MM.1S (cell line): ENCODE results near the gene THAP10.
"Not testable (repeated sequence)": the region's sequence is repeated elsewhere in the genome, so short reads cannot be mapped to it uniquely, and the experiment has no call there.

Experiments used
- DNase-seq: peaks from one replicate; pipeline ENCODE4 v3.0.0-alpha.2; 2015
- H2AFZ ChIP-seq: fragments of 300-600 bp; sonication (generic); 2 replicates; pipeline ENCODE4 v1.6.0; 2016; ENCODE audit warnings: antibody characterized with exemption, low read length
- H3F3A ChIP-seq: fragments of 300-600 bp; sonication (generic); 2 replicates; pipeline ENCODE4 v1.6.1; 2016; ENCODE audit warnings: mild to moderate bottlenecking, antibody characterized with exemption, low read length, moderate library complexity, mixed read lengths; ENCODE audit not compliant: insufficient read depth
- H3K27ac ChIP-seq: fragments of 300-600 bp; sonication (generic); 2 replicates; pipeline ENCODE4 v1.5.1; 2016; ENCODE audit warnings: mild to moderate bottlenecking, low read length
- H3K27me3 ChIP-seq: fragments of 300-600 bp; sonication (generic); replicated peaks from 2 replicates; pipeline ENCODE4 v1.6.0; 2016; ENCODE audit warnings: low read length; ENCODE audit not compliant: insufficient read depth
- H3K36me3 ChIP-seq: fragments of 300-600 bp; sonication (generic); replicated peaks from 2 replicates; pipeline ENCODE4 v1.6.1; 2016; ENCODE audit warnings: mild to moderate bottlenecking, low read length, mixed read lengths; ENCODE audit not compliant: insufficient read depth
- H3K4me1 ChIP-seq: fragments of 300-600 bp; sonication (generic); 2 replicates; pipeline ENCODE4 v1.6.1; 2016; ENCODE audit warnings: low read length, mixed read lengths
- H3K4me2 ChIP-seq: fragments of 300-600 bp; sonication (generic); 2 replicates; pipeline ENCODE4 v1.6.0; 2016; ENCODE audit warnings: low read depth, low read length
- H3K4me3 ChIP-seq: fragments of 300-600 bp; sonication (generic); 2 replicates; pipeline ENCODE4 v1.5.1; 2016; ENCODE audit warnings: low read length, mixed read lengths
- H3K79me2 ChIP-seq: fragments of 300-600 bp; sonication (generic); 2 replicates; pipeline ENCODE4 v1.6.1; 2016; ENCODE audit warnings: mixed run types, low read length, mixed read lengths
- H3K9ac ChIP-seq: fragments of 300-600 bp; sonication (generic); 2 replicates; pipeline ENCODE4 v1.6.1; 2016; ENCODE audit warnings: low read length, mixed read lengths
- H3K9me2 ChIP-seq: fragments of 300-600 bp; sonication (generic); replicated peaks from 2 replicates; pipeline ENCODE4 v1.6.1; 2016; ENCODE audit warnings: mild to moderate bottlenecking, low read length, mixed read lengths; ENCODE audit not compliant: insufficient read depth
- H3K9me3 ChIP-seq: fragments of 300-600 bp; sonication (generic); replicated peaks from 2 replicates; pipeline ENCODE4 v1.6.1; 2016; ENCODE audit warnings: mild to moderate bottlenecking, low read length, mixed read lengths; ENCODE audit not compliant: insufficient read depth
- H4K20me1 ChIP-seq: fragments of 300-600 bp; sonication (generic); 2 replicates; pipeline ENCODE4 v1.6.1; 2016; ENCODE audit warnings: mild to moderate bottlenecking, low read length, moderate library complexity, mixed read lengths; ENCODE audit not compliant: insufficient read depth
- EZH2 ChIP-seq: fragments of 300-600 bp; sonication (generic); optimal IDR thresholded peaks from 2 replicates; pipeline ENCODE3; 2017; ENCODE audit warnings: low read depth, mild to moderate bottlenecking, antibody characterized with exemption, low read length, mixed read lengths
- EZH2phosphoT487 ChIP-seq: fragments of 300-600 bp; sonication (generic); IDR thresholded peaks from 2 replicates; pipeline ENCODE4 v1.6.1; 2018; ENCODE audit warnings: antibody characterized with exemption, low read length
- TF ChIP-seq, protein P1 (sequence below): fragments of 300-600 bp; sonication (generic); IDR thresholded peaks from 2 replicates; pipeline ENCODE4 v1.5.1; 2016; ENCODE audit warnings: antibody characterized with exemption, low read length, mixed read lengths

The THAP10 gene

GRCh38 chr15:70873232-70874054, 18.8 kb downstream of the THAP10 start:
- no peak overlapping the region for H3K4me3 ChIP-seq
- no peaks in the 10 kb centered on the region for H3K9me2 ChIP-seq
- no peaks in the 10 kb centered on the region for H3K9me3 ChIP-seq
- peaks cover 8% of the 10 kb centered on the region; the same call in 1 of the 2 replicates for H3F3A ChIP-seq
- no peaks in the 10 kb centered on the region for H4K20me1 ChIP-seq
- no peaks in the 10 kb centered on the region for H3K79me2 ChIP-seq
- H3K4me1 ChIP-seq = peaks cover 22% of the 10 kb centered on the region
- H3K27me3 ChIP-seq = no peaks in the 10 kb centered on the region
- no peak for TF ChIP-seq EZH2
- H2AFZ ChIP-seq = no peak overlapping the region
- no peak overlapping the region for H3K4me2 ChIP-seq
- no peak overlapping the region for H3K9ac ChIP-seq
- no peak for DNase-seq
- H3K36me3 ChIP-seq = no peaks in the 10 kb centered on the region
- H3K27ac ChIP-seq = no peak overlapping the region

- not testable (repeated sequence) for H3K27me3 ChIP-seq, H3K9me3 ChIP-seq, H3K4me2 ChIP-seq, H3K36me3 ChIP-seq, H4K20me1 ChIP-seq, H3K4me3 ChIP-seq, H2AFZ ChIP-seq, DNase-seq, H3K79me2 ChIP-seq, H3F3A ChIP-seq, H3K27ac ChIP-seq, H3K9ac ChIP-seq, H3K9me2 ChIP-seq
- peaks cover 16% of the 10 kb centered on the region for H3K4me1 ChIP-seq
Observed at GRCh38 chr15:70871490-70871889, 20.7 kb downstream of the THAP10 start.

DNA sequence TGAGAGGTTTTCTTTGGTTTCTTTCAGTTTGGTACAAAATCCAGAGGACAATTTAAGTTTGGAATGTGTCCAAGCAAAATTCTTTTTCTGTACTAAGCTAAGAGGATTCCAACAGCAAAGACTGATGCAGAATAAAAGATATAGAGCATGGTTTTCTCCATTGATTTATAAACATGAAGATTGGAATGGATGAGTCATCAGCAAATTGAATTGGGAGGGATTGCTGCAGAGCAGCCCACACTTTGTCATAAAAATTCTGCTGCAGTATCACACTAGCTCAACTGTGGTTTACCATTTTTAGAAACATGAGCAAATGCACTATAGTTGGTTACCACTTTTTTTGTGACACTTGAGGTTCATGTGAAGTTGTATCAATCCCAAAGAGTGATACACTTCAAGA, 22.2 kb downstream of the THAP10 start:
- peaks cover 5% of the 10 kb centered on the region; the same call in 1 of the 2 replicates for H3K4me1 ChIP-seq
- no peak overlapping the region for H2AFZ ChIP-seq
- H3K27ac ChIP-seq = no peak overlapping the region
- no peaks in the 10 kb centered on the region for H3K27me3 ChIP-seq
- H3F3A ChIP-seq = no peaks in the 10 kb centered on the region
- H3K79me2 ChIP-seq = no peaks in the 10 kb centered on the region
- no peaks in the 10 kb centered on the region for H3K9me3 ChIP-seq
- no peak for TF ChIP-seq EZH2phosphoT487
- TF ChIP-seq, protein P1, sequence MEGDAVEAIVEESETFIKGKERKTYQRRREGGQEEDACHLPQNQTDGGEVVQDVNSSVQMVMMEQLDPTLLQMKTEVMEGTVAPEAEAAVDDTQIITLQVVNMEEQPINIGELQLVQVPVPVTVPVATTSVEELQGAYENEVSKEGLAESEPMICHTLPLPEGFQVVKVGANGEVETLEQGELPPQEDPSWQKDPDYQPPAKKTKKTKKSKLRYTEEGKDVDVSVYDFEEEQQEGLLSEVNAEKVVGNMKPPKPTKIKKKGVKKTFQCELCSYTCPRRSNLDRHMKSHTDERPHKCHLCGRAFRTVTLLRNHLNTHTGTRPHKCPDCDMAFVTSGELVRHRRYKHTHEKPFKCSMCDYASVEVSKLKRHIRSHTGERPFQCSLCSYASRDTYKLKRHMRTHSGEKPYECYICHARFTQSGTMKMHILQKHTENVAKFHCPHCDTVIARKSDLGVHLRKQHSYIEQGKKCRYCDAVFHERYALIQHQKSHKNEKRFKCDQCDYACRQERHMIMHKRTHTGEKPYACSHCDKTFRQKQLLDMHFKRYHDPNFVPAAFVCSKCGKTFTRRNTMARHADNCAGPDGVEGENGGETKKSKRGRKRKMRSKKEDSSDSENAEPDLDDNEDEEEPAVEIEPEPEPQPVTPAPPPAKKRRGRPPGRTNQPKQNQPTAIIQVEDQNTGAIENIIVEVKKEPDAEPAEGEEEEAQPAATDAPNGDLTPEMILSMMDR = no peak
- DNase-seq = peak; percentile 48
- peak overlapping the region; percentile 6; the same call in 1 of the 2 replicates for H3K4me2 ChIP-seq
- H3K9me2 ChIP-seq = no peaks in the 10 kb centered on the region
- H4K20me1 ChIP-seq = no peaks in the 10 kb centered on the region
- no peak overlapping the region for H3K4me3 ChIP-seq
- no peak overlapping the region for H3K9ac ChIP-seq
- H3K36me3 ChIP-seq = no peaks in the 10 kb centered on the region

DNA sequence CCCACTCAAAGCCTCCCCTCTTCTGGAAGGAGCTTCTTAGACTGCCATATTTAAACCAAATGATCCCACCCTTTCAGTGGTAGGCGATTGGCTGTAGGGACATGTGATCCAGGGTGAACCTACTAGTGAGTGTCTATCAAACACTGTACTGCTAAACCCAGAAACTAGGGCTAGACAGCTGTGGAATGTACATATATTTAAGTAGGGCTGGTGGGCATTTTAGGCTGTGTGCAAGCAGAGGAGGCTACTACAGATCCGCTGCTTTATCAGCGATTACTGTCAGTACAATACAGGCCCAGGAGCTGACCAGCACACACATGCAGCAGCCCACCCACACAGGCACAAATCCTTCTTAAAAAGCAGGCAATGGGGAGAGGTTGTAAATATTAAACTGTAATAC, 22.9 kb downstream of the THAP10 start:
- Histone ChIP-seq H3K4me1 (peaks cover 5% of the 10 kb centered on the region; the same call in 1 of the 2 replicates), H2AFZ (no peak overlapping the region), H3K36me3 (no peaks in the 10 kb centered on the region), H3K4me2 (no peak overlapping the region), H3K27me3 (no peaks in the 10 kb centered on the region), H3K9ac (no peak overlapping the region), H3K27ac (no peak overlapping the region), H3F3A (no peaks in the 10 kb centered on the region), H3K79me2 (no peaks in the 10 kb centered on the region), H3K9me3 (no peaks in the 10 kb centered on the region), H3K4me3 (no peak overlapping the region), H3K9me2 (no peaks in the 10 kb centered on the region), H4K20me1 (no peaks in the 10 kb centered on the region)
- TF ChIP-seq EZH2 (no peak), EZH2phosphoT487 (no peak)
- TF ChIP-seq, protein P1 = no peak
- DNase-seq = no peak
